ENCODE measurements around the gene SLC30A4.
"Not testable (repeated sequence)": the region's sequence is repeated elsewhere in the genome, so short reads cannot be mapped to it uniquely, and the experiment has no call there.

Gene SLC30A4

DNA sequence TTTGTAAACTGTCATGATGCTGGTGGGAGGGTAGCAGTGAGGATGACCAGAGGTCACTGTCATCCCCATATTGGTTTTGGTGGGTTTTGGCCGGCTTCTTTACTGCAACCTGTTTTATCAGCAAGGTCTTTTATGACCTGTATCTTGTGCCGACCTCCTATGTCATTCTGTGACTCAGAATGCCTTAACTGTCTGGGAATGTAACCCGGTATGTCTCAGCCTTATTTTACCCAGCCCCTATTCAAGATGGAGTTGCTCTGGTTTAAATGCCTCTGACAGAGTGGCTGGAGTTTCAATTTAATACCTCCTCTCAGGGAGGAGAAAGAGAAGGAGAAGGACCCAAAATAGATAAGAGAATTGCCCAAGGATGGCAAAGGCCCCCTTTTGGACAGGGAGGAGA lies 10.3 kb upstream of the SLC30A4 start:
- not testable (repeated sequence) for DNase-seq (ENCODE audit: low spot score in 2 of 2); H3K9me3 Mint-ChIP-seq; H3K27ac Mint-ChIP-seq; H3K4me3 Mint-ChIP-seq; ATAC-seq; H3K36me3 Mint-ChIP-seq; H3K4me1 Mint-ChIP-seq

DNA sequence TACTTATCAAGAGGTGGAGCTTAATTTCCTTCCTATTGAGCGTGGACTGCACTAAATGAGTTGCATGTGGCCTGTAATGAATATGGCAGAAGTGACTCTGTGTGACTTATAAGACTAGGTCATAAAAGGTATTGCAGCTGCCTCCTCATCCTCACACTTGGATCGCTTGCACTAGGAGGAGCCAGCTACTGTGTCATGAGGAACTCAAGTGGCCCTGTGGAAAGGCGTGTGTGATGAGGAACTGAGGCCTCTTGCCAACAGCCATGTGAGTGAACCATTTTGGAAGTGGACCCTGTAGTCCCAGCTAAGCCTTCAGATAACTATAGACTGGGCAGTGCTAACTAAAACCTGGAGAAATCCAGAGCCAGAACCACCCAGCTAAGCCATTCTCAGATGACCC lies 7.1 kb upstream of the SLC30A4 start:
- H3K9me3 Mint-ChIP-seq = no peaks in the 10 kb centered on the region
- no peak overlapping the region for H3K27ac Mint-ChIP-seq
- no peaks in the 10 kb centered on the region for H3K36me3 Mint-ChIP-seq
- peak; percentile 52 for ATAC-seq
- no peak for DNase-seq (ENCODE audit: low spot score in 2 of 2)
- H3K4me3 Mint-ChIP-seq = no peak overlapping the region
- peaks cover 6% of the 10 kb centered on the region for H3K4me1 Mint-ChIP-seq

DNA sequence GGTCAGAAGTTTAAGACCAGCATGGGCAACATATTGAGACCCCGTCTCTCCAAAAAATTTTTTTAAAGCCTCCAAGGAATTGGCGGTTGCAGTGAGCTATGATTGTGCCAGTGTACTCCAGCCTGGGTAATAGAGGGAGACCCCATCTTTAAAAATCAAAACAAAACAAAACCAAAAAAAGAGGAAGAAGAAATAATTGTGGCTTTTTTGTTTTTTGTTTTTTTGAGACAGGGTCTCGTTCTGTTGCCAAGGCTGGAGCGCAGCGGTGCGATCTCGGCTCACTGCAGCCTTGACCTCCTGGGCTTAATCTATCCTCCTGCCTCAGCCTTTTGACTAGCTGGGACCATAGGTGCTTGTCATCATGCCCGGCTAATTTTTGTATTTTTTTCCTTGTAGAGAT lies 4.5 kb upstream of the SLC30A4 start:
- no peak for ATAC-seq
- H3K27ac Mint-ChIP-seq = peak overlapping the region; percentile 67

DNA sequence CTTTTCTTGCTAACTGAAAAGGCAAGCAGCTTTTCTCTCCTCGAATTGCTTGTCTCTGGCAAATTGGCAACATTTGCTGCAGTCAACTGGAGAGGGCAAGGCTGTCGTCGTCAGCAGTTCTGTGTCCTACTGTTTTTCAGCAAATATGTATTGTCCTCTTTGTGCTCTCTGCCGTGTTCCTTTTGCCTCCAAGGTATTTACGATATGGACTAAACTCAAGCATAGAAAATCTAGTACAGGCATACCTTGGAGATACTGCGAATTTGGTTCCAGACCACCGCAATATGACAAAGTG lies 558 bp upstream of the SLC30A4 start:
- H3K36me3 Mint-ChIP-seq = no peaks in the 10 kb centered on the region
- DNase-seq (ENCODE audit: low spot score in 2 of 2) (no peak), ATAC-seq (no peak)
- H3K27ac Mint-ChIP-seq = no peak overlapping the region
- H3K4me1 Mint-ChIP-seq = peaks cover 31% of the 10 kb centered on the region
- H3K4me3 Mint-ChIP-seq = peak overlapping the region; percentile 82
- no peaks in the 10 kb centered on the region for H3K9me3 Mint-ChIP-seq

More for the DNA sequence above, 4.5 kb upstream of the SLC30A4 start:
- DNase-seq (ENCODE audit: low spot score in 2 of 2) = no peak
- Mint-ChIP-seq H3K4me1 (peaks cover 6% of the 10 kb centered on the region), H3K36me3 (no peaks in the 10 kb centered on the region), H3K9me3 (no peaks in the 10 kb centered on the region), H3K4me3 (no peak overlapping the region)

DNA sequence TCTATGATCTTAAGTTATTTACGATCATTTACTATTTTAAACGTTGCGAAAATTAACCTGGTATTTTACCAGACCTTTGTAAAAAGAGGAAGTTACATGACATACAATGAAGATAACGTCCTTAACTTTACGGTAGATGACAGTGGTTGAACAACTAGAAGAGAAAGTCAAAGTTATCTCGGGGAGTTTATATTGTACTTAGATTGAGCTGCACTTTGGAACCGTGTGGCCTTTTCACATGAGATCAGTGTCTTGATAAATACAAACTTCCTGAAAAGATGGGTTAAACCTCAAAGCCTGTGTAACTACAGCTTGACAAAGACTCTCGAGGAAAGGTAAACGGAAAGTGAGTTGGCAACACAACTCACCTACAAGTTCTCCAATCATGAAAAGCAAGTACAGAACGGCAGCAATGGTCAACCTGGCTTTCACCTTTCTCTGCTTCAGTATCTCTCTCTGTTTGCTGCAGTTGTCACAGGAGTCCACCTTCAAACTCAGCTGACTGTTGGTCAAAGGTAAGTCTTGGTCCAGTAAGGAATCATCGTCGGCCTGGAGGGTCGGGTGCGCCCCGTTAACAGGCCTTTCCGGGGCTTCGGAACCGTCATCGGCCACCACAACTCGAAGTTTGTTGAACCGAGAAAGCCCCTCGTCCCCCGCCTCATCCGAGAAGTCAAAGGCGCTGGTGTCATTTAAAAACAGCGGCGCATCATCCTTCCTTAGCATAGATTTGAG lies 793 bp downstream of the SLC30A4 start:
- DNase-seq (ENCODE audit: low spot score in 2 of 2) = no peak
- H3K4me1 Mint-ChIP-seq = peaks cover 31% of the 10 kb centered on the region
- H3K36me3 Mint-ChIP-seq = no peaks in the 10 kb centered on the region
- H3K9me3 Mint-ChIP-seq = no peaks in the 10 kb centered on the region
- ATAC-seq = no peak
- peak overlapping the region; percentile 83 for H3K27ac Mint-ChIP-seq
- H3K4me3 Mint-ChIP-seq = peak overlapping the region; percentile 82

DNA sequence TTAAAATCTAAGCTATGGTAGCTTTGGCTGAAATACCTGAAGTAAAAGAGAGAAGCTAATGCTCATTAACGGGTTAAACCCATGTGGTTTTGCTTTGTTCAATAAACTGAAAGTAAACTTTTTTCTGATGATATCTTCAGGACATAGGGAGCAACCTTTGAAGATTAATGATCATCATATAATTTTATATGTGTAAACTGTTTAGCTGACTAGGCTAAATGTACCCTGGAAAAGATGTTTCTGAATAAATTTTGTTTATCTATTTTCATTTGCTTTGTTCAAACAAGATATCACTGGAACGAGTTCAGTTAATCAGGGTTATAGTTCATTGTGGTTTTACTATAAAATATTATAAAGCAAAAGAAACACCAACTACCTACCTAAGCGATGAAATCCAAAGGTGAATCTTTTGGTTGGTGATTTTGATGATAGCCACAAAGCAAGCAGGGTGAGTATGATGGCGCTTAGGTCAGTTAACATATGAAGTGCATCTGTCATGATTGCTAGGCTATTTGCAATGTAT lies 11.7 kb downstream of the SLC30A4 start:
- ATAC-seq (no peak), DNase-seq (ENCODE audit: low spot score in 2 of 2) (no peak)
- H3K4me1 Mint-ChIP-seq = no peaks in the 10 kb centered on the region
- no peaks in the 10 kb centered on the region for H3K9me3 Mint-ChIP-seq
- peaks cover 8% of the 10 kb centered on the region for H3K36me3 Mint-ChIP-seq
- H3K27ac Mint-ChIP-seq = no peak overlapping the region
- no peak overlapping the region for H3K4me3 Mint-ChIP-seq

DNA sequence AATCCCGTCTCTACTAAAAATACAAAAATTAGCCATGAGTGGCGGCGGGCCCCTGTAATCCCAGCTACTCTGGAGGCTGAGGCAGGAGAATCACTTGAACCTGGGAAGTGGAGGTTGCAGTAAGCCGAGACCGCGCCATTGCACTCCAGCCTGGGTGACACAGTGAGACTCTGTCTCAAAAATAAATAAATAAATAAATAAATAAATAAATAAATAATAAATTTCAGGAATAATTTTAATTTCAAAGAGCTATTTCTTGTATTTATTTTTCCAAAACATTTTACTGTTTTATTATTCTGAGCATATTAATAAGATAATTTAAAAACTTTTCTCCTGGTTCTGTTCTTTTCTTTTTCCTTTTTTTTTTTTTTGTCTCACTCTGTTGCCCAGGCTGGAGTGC lies 15.4 kb downstream of the SLC30A4 start:
- ATAC-seq; DNase-seq (ENCODE audit: low spot score in 2 of 2); H3K27ac Mint-ChIP-seq; H3K4me3 Mint-ChIP-seq; H3K36me3 Mint-ChIP-seq; H3K9me3 Mint-ChIP-seq; H3K4me1 Mint-ChIP-seq: not testable (repeated sequence)

DNA sequence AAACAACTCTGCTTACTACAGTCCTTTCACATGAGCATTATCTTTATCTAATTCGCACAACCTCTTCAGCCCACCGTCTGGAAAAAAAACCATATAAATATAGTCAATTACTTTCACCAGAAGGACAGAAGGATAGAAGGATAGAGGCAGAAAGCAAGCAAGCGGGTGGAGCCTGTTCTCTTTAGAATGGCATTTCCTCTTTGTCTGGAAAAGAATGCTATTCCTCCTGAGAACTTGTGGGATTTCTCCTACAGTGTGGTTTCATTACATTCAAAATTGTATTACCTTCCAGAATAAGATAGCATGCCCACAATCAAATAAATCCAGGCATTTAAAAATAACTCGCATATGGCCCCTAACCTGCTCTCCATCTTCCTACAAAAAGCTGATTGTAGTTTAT lies 23.1 kb downstream of the SLC30A4 start:
- H3K27ac Mint-ChIP-seq = no peak overlapping the region
- no peak for ATAC-seq
- no peaks in the 10 kb centered on the region for H3K4me1 Mint-ChIP-seq
- no peak overlapping the region for H3K4me3 Mint-ChIP-seq
- no peaks in the 10 kb centered on the region for H3K9me3 Mint-ChIP-seq
- no peak for DNase-seq (ENCODE audit: low spot score in 2 of 2)
- no peaks in the 10 kb centered on the region for H3K36me3 Mint-ChIP-seq

DNA sequence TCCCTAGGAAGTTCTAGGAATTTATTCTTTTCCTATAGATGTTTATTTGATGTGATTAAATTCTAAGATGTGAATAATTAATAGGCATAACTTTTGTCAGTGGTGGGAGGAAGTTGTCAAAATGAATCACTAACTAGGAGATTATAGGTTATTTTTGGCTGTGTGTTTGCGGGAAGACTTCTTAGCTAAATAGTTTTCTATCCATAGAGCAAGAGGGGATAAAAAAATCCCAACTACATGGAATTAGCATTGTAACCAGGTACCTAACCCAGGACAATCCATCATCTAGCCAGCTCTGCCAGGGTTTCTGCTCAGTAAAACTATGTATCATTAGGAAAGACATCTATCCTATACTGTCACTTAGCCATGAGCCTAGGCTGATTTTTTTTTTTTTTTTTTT lies 23.9 kb downstream of the SLC30A4 start:
- DNase-seq (ENCODE audit: low spot score in 2 of 2) (no peak), ATAC-seq (no peak)
- Mint-ChIP-seq H3K9me3 (no peaks in the 10 kb centered on the region), H3K4me3 (no peak overlapping the region), H3K36me3 (no peaks in the 10 kb centered on the region), H3K4me1 (no peaks in the 10 kb centered on the region), H3K27ac (no peak overlapping the region)

DNA sequence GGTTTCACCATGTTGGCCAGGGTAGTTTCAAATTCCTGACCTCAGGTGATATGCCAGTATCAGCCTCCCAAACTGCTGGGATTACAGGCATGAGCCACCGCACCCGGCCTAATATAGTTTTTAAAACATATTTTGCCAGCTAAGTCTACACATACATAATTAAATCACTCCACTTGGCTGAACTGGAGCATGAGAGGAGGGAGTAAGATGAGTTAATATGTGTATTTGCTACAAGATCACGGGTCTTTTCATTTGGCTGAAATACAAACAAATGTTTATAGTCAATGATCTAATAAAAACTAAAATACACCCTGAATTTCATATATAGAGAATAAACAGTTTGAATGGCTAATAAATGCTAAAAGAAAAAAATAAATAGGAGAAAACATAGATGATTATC lies 25.3 kb downstream of the SLC30A4 start:
- DNase-seq (ENCODE audit: low spot score in 2 of 2) (no peak), ATAC-seq (no peak)
- Mint-ChIP-seq H3K4me3 (no peak overlapping the region), H3K4me1 (no peaks in the 10 kb centered on the region), H3K9me3 (no peaks in the 10 kb centered on the region), H3K27ac (no peak overlapping the region), H3K36me3 (no peaks in the 10 kb centered on the region)

DNA sequence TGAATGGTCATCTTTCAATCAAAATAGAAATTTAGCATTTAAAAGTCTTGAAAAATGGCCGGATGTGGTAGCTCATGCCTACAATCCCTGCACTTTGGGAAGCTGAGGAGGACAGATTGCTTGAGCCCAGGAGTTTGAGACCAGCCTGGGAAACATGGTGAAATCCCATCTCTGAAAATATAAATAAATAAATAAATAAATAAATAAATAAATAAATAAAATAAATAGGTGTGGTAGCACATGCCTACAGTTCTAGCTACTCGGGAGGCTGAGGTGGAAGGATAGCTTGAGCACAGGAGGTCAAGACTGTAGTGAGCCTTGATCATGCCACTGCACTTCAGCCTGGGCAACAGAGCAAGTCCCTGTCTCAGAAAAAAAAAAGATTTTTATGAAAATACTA lies 25.9 kb downstream of the SLC30A4 start:
- H3K4me1 Mint-ChIP-seq = no peaks in the 10 kb centered on the region
- H3K4me3 Mint-ChIP-seq = no peak overlapping the region
- no peak overlapping the region for H3K27ac Mint-ChIP-seq
- ATAC-seq (no peak), DNase-seq (ENCODE audit: low spot score in 2 of 2) (no peak)
- H3K36me3 Mint-ChIP-seq = no peaks in the 10 kb centered on the region
- H3K9me3 Mint-ChIP-seq = no peaks in the 10 kb centered on the region

DNA sequence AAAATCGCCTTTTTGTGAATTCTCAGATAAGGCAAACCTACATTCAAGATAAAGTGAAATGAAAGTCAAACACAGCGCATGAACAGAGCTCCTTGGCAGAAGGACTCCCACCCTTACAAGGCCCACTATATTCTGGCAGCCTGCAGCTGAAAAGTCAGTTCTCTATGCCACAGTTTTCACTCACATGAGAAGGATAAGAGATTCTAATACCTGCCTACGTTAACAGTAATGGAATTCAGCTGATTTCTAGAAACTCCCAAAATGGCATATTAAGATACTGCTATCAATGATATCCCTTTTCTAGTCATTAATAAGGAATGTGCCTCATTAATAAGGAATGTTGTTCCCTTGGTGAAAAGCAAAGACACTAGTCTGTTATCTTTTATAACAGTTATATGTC lies 27.0 kb downstream of the SLC30A4 start:
- Mint-ChIP-seq H3K4me3 (no peak overlapping the region), H3K36me3 (no peaks in the 10 kb centered on the region), H3K4me1 (no peaks in the 10 kb centered on the region), H3K27ac (no peak overlapping the region), H3K9me3 (no peaks in the 10 kb centered on the region)
- ATAC-seq (no peak), DNase-seq (ENCODE audit: low spot score in 2 of 2) (no peak)

DNA sequence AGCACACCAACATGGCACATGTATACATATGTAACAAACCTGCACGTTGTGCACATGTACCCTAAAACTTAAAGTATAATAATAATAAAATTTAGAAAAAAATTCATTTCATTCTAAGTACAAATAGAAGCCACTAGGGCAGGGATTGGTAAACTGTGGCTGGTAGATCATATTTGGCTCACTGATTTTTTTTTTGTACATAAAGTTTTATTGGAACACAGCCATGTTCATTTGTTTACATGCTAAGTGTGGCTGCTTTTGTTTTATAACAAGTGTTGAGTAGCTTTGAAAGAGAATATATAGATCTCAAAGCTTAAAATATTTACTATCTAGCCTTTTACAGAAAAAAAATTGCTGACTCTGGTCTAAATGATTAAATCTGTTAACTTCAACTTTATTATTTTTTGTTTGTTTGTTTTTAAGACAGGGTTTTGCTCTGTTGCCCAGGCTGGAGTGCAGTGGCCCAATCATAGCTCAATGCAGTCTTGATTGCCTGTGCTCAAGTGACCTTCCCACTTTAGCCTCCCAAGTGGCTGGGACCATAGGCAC lies 32.8 kb downstream of the SLC30A4 start:
- DNase-seq (ENCODE audit: low spot score in 2 of 2) (no peak), ATAC-seq (no peak)
- Mint-ChIP-seq H3K4me1 (no peaks in the 10 kb centered on the region), H3K9me3 (no peaks in the 10 kb centered on the region), H3K36me3 (no peaks in the 10 kb centered on the region), H3K27ac (no peak overlapping the region), H3K4me3 (no peak overlapping the region)

DNA sequence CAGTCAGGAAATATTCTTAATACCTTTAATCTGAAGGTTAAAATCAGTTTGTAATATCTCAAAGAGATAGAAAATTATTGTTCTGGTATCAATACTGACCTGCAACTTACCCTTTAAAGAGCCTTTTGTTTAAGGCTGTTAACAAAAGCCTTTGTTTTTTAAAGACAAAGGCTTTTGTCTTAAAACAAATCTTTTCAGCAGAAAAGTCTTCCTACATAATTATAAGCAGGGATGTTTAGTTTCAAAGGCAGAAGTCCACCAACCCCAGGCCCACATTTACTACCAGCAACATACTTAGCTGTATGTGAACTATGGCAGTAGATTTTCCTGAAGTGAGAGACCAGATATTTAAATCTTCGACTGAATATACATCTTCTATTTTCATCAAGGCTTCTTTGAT lies 36.2 kb downstream of the SLC30A4 start:
- Mint-ChIP-seq H3K9me3 (no peaks in the 10 kb centered on the region), H3K27ac (no peak overlapping the region), H3K4me1 (no peaks in the 10 kb centered on the region), H3K36me3 (no peaks in the 10 kb centered on the region), H3K4me3 (no peak overlapping the region)
- ATAC-seq = no peak
- no peak for DNase-seq (ENCODE audit: low spot score in 2 of 2)

DNA sequence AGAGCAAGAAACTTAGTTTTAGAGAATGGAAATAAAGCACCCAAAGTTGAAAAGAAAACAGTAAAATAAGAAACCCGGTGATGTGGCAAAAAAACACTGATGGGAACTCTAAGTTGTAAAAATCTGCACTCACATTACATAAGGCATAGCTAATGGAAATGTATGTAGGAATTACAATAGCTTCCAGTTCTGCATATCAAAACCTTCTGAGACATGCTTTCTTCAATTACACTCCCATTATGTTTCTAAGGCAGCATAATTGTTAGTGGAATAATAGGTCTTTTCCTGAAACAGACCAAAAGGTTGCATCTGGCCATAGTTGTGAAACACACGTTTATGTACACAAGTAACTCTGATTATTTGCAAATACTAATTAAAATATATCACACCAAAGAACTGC lies 41.4 kb downstream of the SLC30A4 start:
- Mint-ChIP-seq H3K9me3 (no peaks in the 10 kb centered on the region), H3K4me1 (no peaks in the 10 kb centered on the region), H3K36me3 (no peaks in the 10 kb centered on the region), H3K4me3 (no peak overlapping the region), H3K27ac (no peak overlapping the region)
- ATAC-seq = no peak
- no peak for DNase-seq (ENCODE audit: low spot score in 2 of 2)

DNA sequence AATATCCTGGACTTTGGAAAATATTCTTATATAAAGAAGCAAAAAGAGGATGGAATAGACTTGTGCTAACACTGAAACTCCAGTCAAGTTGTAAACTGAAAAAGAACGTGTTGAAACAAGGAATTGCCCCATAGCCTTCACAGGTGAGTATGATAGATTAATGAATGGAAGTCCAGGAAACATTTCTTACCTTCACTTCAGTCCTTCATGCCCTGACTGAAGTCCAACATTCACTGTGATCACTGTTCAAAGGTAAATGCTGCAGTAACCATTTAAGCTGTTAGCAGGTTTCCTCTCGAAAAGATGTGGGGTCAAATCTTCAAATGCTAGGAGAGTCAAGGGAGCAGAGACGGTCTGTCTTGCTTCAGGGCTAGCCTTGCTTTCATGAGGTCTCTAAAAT lies 46.1 kb downstream of the SLC30A4 start:
- H3K36me3 Mint-ChIP-seq = no peaks in the 10 kb centered on the region
- H3K27ac Mint-ChIP-seq = no peak overlapping the region
- DNase-seq (ENCODE audit: low spot score in 2 of 2) = no peak
- no peaks in the 10 kb centered on the region for H3K4me1 Mint-ChIP-seq
- H3K9me3 Mint-ChIP-seq = no peaks in the 10 kb centered on the region
- H3K4me3 Mint-ChIP-seq = no peak overlapping the region
- ATAC-seq = no peak
